ENCODE measurements around the gene GRIN2A.

DNA sequence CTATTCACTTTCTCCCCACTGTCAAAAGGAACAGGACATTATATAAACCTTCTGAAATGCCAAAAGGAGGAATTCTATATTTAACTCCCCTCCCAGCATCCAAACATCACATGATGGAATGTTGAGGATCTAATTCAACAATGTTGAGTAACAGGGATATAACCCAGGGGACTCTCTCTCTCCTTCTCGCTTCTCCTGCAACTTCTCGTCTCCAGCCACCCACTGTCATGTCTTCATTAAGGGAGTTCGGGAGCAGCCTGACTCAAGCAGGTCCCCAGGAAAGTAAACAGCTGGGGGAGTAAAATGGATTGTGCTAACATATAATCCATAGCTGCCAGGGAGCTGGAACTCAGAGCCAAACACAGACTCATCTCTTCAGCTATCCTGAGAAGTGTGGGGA is 51.7 kb downstream of the GRIN2A start:
- TF ChIP-seq CTCF (IDR thresholded peaks at IDR 0.05) = no peak
- TF ChIP-seq POLR2A (IDR thresholded peaks at IDR 0.05) = no peak

Measured in adrenal gland (tissue), 5 donors.